HCT116 (cell line): ENCODE data around the gene UBE2L5. TPM values are rescaled to one million over a fixed set of nuclear protein-coding genes. Genes with fewer than 3 reads are reported as not detected.

Source experiments
- total RNA-seq: library from RNA; stranded (reverse); gene quantifications from one replicate; pipeline ENCODE4 v1.2.1, GENCODE V29; 2021; ENCODE audit not compliant: unreplicated experiment

Gene UBE2L5
- total RNA-seq, 1 experiment from 2014 or later: 0.15 TPM

Other genes starting within 250 kb of the UBE2L5 start
- gene KATNAL1, start 114.9 kb upstream of the UBE2L5 start, total RNA-seq: 17.3 TPM
- 678 TPM for gene HMGB1, start 43.4 kb downstream of the UBE2L5 start, total RNA-seq
- gene USPL1, start 195.4 kb downstream of the UBE2L5 start, total RNA-seq: 19.7 TPM